Measurements from ENCODE around the gene HOXC13. TPM values are rescaled to one million over a fixed set of nuclear protein-coding genes. Genes with fewer than 3 reads are reported as not detected.

The HOXC13 gene
- total and polyA plus RNA-seq, 2 experiments from 2014 or later: 0.20 to 0.69 TPM

GRCh38 chr12:53932915-53933314 lies 5.7 kb upstream of the HOXC13 start:
- no peaks in the 10 kb centered on the region for H3K36me3 ChIP-seq (replicated peaks; ENCODE audit: insufficient read depth, low read depth)
- H3K27ac ChIP-seq: no peak overlapping the region
- H3K27me3 ChIP-seq: peaks cover 100% of the 10 kb centered on the region
- H3K9me3 ChIP-seq (ENCODE audit: low read depth): no peaks in the 10 kb centered on the region
- H4K20me1 ChIP-seq (ENCODE audit: insufficient read depth, poor library complexity, severe bottlenecking): no peaks in the 10 kb centered on the region
- H3K4me3 ChIP-seq: no peak overlapping the region
- TF ChIP-seq EZH2phosphoT487 (IDR thresholded peaks at IDR 0.05; ENCODE audit: low read depth, severe bottlenecking, unreplicated experiment) (no peak), CTCF (IDR thresholded peaks at IDR 0.05; ENCODE audit: poor library complexity) (no peak), EZH2 (IDR thresholded peaks at IDR 0.05; ENCODE audit: borderline replicate concordance) (no peak)
- no peaks in the 10 kb centered on the region for H3K9me2 ChIP-seq (replicated peaks; ENCODE audit: insufficient read depth)
- WGBS (ENCODE audit: low lambda C conversion rate, missing lambda C conversion rate): 53% methylated on average over 4 of the region's 4 CpGs
- H3K4me1 ChIP-seq (ENCODE audit: insufficient read depth): no peaks in the 10 kb centered on the region
- DNase-seq (ENCODE audit: low spot score): no peak
- H2AFZ ChIP-seq: no peak overlapping the region
- H3K79me2 ChIP-seq: no peaks in the 10 kb centered on the region
- no peak overlapping the region for H3K4me2 ChIP-seq

GRCh38 chr12:53935383-53936341 lies 3.0 kb upstream of the HOXC13 start:
- peak overlapping the region; percentile 69 for H3K4me2 ChIP-seq
- H3K36me3 ChIP-seq (replicated peaks; ENCODE audit: insufficient read depth, low read depth): no peaks in the 10 kb centered on the region
- no peak overlapping the region for H3K27ac ChIP-seq
- H3K9me2 ChIP-seq (replicated peaks; ENCODE audit: insufficient read depth): no peaks in the 10 kb centered on the region
- no peaks in the 10 kb centered on the region for H3K9me3 ChIP-seq (ENCODE audit: low read depth)
- H2AFZ ChIP-seq: no peak overlapping the region
- no peaks in the 10 kb centered on the region for H3K79me2 ChIP-seq
- 11% methylated on average over 48 of the region's 49 CpGs for WGBS (ENCODE audit: low lambda C conversion rate, missing lambda C conversion rate)
- no peaks in the 10 kb centered on the region for H3K4me1 ChIP-seq (ENCODE audit: insufficient read depth)
- no peak for DNase-seq (ENCODE audit: low spot score)
- no peak overlapping the region for H3K4me3 ChIP-seq
- H4K20me1 ChIP-seq (ENCODE audit: insufficient read depth, poor library complexity, severe bottlenecking): no peaks in the 10 kb centered on the region
- peaks cover 100% of the 10 kb centered on the region for H3K27me3 ChIP-seq
- TF ChIP-seq EZH2phosphoT487 (IDR thresholded peaks at IDR 0.05; ENCODE audit: low read depth, severe bottlenecking, unreplicated experiment) (peak; percentile 33), CTCF (IDR thresholded peaks at IDR 0.05; ENCODE audit: poor library complexity) (no peak), EZH2 (IDR thresholded peaks at IDR 0.05; ENCODE audit: borderline replicate concordance) (peak; percentile 89)

GRCh38 chr12:53937099-53937498 lies 1.5 kb upstream of the HOXC13 start:
- no peaks in the 10 kb centered on the region for H4K20me1 ChIP-seq (ENCODE audit: insufficient read depth, poor library complexity, severe bottlenecking)
- H3K9me3 ChIP-seq (ENCODE audit: low read depth): no peaks in the 10 kb centered on the region
- no peak for TF ChIP-seq EZH2phosphoT487 (IDR thresholded peaks at IDR 0.05; ENCODE audit: low read depth, severe bottlenecking, unreplicated experiment)
- TF ChIP-seq EZH2 (IDR thresholded peaks at IDR 0.05; ENCODE audit: borderline replicate concordance): no peak
- TF ChIP-seq CTCF (IDR thresholded peaks at IDR 0.05; ENCODE audit: poor library complexity): no peak
- no peak overlapping the region for H3K4me3 ChIP-seq
- 42% methylated on average over 12 of the region's 12 CpGs for WGBS (ENCODE audit: low lambda C conversion rate, missing lambda C conversion rate)
- no peak overlapping the region for H3K27ac ChIP-seq
- no peak overlapping the region for H3K4me2 ChIP-seq
- H2AFZ ChIP-seq: no peak overlapping the region
- DNase-seq (ENCODE audit: low spot score): no peak
- no peaks in the 10 kb centered on the region for H3K9me2 ChIP-seq (replicated peaks; ENCODE audit: insufficient read depth)
- H3K79me2 ChIP-seq: no peaks in the 10 kb centered on the region
- H3K4me1 ChIP-seq (ENCODE audit: insufficient read depth): no peaks in the 10 kb centered on the region
- H3K27me3 ChIP-seq: peaks cover 100% of the 10 kb centered on the region
- H3K36me3 ChIP-seq (replicated peaks; ENCODE audit: insufficient read depth, low read depth): no peaks in the 10 kb centered on the region
